HepG2 (cell line): Measurements from ENCODE around the gene KCNQ1OT1. TPM values are rescaled to one million over a fixed set of nuclear protein-coding genes. Genes with fewer than 3 reads are reported as not detected.

Experiments used
- MAF1 ChIP-seq: sonication (generic); formaldehyde crosslinking; IDR thresholded peaks from 2 replicates; pipeline ENCODE4 v1.5.0; 2020; ENCODE audit warnings: missing genetic modification reagents, borderline replicate concordance
- PCBP2 ChIP-seq: fragments of 200-400 bp; formaldehyde crosslinking; optimal IDR thresholded peaks from 2 replicates; pipeline ENCODE3; 2018; ENCODE audit warnings: low read length, low read depth; ENCODE audit not compliant: poor library complexity, severe bottlenecking
- POLR2AphosphoS2 ChIP-seq: IDR thresholded peaks from 2 replicates; pipeline ENCODE4 v1.6.1; 2011; ENCODE audit warnings: low read depth, low read length, improper control_type of control experiment
- SAP130 ChIP-seq: IDR thresholded peaks from 2 replicates; pipeline ENCODE4 v1.6.1; 2016; ENCODE audit warnings: low read depth
- SMC3 ChIP-seq: IDR thresholded peaks from 2 replicates; pipeline ENCODE4 v1.6.1; 2011; ENCODE audit warnings: low read length, improper control_type of control experiment
- TAF1 ChIP-seq: sonication (generic); formaldehyde crosslinking; IDR thresholded peaks from 2 replicates; pipeline ENCODE4 v1.4.0; 2020; ENCODE audit warnings: missing genetic modification reagents
- TOE1 ChIP-seq: sonication (generic); formaldehyde crosslinking; IDR thresholded peaks from 2 replicates; pipeline ENCODE4 v1.4.0; 2020; ENCODE audit warnings: mild to moderate bottlenecking, missing genetic modification reagents
- ZNF143 ChIP-seq: sonication (generic); formaldehyde crosslinking; IDR thresholded peaks from 2 replicates; pipeline ENCODE4 v1.4.0; 2020; ENCODE audit warnings: missing genetic modification reagents
- ZNF205 ChIP-seq: IDR thresholded peaks from 2 replicates; pipeline ENCODE4 v1.6.1; 2018; ENCODE audit warnings: missing biosample characterization, missing genetic modification reagents
- ZNF333 ChIP-seq: sonication (generic); formaldehyde crosslinking; IDR thresholded peaks from 2 replicates; pipeline ENCODE4 v1.4.0; 2020; ENCODE audit warnings: mild to moderate bottlenecking, missing genetic modification reagents, borderline replicate concordance
- ZNF724P ChIP-seq: sonication (generic); formaldehyde crosslinking; IDR thresholded peaks from 2 replicates; pipeline ENCODE4 v1.8.0; 2022; ENCODE audit warnings: missing genetic modification reagents, borderline replicate concordance
- ZNF746 ChIP-seq: sonication (generic); formaldehyde crosslinking; IDR thresholded peaks from 2 replicates; pipeline ENCODE4 v1.8.0; 2022; ENCODE audit warnings: mild to moderate bottlenecking, missing genetic modification reagents
- ZNF891 ChIP-seq: sonication (generic); formaldehyde crosslinking; IDR thresholded peaks from 2 replicates; pipeline ENCODE4 v1.5.0; 2020; ENCODE audit warnings: mild to moderate bottlenecking, missing genetic modification reagents
- polyA plus RNA-seq, 8 experiments: library from polyadenylated mRNA; depleted of rRNA in 3 of 8; stranded (reverse) in 7 of 8; unstranded in 1 of 8; fragments of >200 nt; fragmentation: Illumina TruSeq in 4 of 8; extraction: Trizol in 4 of 8; gene quantifications; 2 replicates each; pipeline versions ENCODE4 v1.2.1 to v1.2.3, GENCODE V29; 2011 to 2016; ENCODE audit warnings: low read depth in 4 of 8, missing spikeins in 1 of 8, mixed read lengths in 1 of 8; ENCODE audit not compliant: insufficient read depth in 1 of 8
- total RNA-seq, 5 experiments: library from RNA; depleted of rRNA; stranded (reverse); fragments of >200 nt; fragmentation: Illumina TruSeq; extraction: Trizol; gene quantifications; 2 replicates each; pipeline ENCODE4 v1.2.3, GENCODE V29; 2016; ENCODE audit warnings: low read depth in 1 of 5
- TF ChIP-seq, protein P1 (sequence below): sonication (generic); formaldehyde crosslinking; IDR thresholded peaks from 2 replicates; pipeline ENCODE4 v1.8.1; 2023; ENCODE audit warnings: mild to moderate bottlenecking, inconsistent platforms, moderate library complexity, missing genetic modification reagents, borderline replicate concordance
- TF ChIP-seq, protein P2 (sequence below): sonication (generic); formaldehyde crosslinking; IDR thresholded peaks from 2 replicates; pipeline ENCODE4 v1.4.0; 2020; ENCODE audit warnings: mild to moderate bottlenecking, missing genetic modification reagents
- TF ChIP-seq, protein P3 (sequence below): sonication (generic); formaldehyde crosslinking; IDR thresholded peaks from 2 replicates; pipeline ENCODE4 v1.5.1; 2020; ENCODE audit warnings: missing genetic modification reagents, mild to moderate bottlenecking, borderline replicate concordance
- TF ChIP-seq, protein P4 (sequence below): IDR thresholded peaks from 2 replicates; pipeline ENCODE4 v1.6.1; 2016

KCNQ1OT1 gene
- total and polyA plus RNA-seq, 2 of the 13 experiments (the other 11 are each of a cell fraction or from before 2014, with no cell fraction given): 1.3 to 18.9 TPM

DNA sequence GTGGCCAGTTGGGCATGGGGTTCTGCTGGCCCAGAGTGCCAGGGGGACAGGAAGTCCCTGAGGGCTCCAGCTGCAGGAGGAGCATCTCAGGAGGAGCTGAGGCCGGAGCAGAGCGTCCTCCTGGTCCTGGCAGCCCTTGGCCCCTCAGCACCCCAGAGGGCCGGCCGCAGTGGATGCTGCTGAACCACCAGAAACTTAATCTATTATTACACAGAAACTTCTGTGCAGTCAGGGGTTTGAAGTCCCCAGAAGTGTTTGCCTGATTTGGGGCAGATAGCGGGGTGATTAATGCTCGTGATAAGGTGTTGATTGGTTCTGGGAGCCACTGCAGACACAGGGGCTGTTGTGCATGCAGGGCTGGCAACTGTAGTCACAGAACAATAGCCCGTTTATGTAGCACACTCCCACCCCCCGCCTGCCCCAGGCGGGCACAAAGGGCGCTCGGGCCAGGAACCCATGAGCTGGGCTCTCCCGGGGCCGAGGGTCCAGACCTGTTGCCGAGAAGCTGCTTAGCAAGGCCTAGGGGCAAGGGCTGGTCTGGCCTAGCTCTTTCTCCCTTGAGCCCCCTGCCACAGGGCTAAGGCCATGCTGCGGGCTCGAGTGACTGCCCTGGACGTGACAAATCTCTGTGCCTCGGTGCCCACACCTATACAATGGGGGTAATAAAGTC, 29.0 kb upstream of the KCNQ1OT1 start (continued):
- TF ChIP-seq, protein P1, sequence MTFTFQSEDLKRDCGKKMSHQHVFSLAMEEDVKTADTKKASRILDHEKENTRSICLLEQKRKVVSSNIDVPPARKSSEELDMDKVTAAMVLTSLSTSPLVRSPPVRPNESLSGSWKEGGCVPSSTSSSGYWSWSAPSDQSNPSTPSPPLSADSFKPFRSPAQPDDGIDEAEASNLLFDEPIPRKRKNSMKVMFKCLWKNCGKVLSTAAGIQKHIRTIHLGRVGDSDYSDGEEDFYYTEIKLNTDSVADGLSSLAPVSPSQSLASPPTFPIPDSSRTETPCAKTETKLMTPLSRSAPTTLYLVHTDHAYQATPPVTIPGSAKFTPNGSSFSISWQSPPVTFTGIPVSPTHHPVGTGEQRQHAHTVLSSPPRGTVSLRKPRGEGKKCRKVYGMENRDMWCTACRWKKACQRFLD (CRISPR knock-in tag): no peak
- TF ChIP-seq, protein P2, sequence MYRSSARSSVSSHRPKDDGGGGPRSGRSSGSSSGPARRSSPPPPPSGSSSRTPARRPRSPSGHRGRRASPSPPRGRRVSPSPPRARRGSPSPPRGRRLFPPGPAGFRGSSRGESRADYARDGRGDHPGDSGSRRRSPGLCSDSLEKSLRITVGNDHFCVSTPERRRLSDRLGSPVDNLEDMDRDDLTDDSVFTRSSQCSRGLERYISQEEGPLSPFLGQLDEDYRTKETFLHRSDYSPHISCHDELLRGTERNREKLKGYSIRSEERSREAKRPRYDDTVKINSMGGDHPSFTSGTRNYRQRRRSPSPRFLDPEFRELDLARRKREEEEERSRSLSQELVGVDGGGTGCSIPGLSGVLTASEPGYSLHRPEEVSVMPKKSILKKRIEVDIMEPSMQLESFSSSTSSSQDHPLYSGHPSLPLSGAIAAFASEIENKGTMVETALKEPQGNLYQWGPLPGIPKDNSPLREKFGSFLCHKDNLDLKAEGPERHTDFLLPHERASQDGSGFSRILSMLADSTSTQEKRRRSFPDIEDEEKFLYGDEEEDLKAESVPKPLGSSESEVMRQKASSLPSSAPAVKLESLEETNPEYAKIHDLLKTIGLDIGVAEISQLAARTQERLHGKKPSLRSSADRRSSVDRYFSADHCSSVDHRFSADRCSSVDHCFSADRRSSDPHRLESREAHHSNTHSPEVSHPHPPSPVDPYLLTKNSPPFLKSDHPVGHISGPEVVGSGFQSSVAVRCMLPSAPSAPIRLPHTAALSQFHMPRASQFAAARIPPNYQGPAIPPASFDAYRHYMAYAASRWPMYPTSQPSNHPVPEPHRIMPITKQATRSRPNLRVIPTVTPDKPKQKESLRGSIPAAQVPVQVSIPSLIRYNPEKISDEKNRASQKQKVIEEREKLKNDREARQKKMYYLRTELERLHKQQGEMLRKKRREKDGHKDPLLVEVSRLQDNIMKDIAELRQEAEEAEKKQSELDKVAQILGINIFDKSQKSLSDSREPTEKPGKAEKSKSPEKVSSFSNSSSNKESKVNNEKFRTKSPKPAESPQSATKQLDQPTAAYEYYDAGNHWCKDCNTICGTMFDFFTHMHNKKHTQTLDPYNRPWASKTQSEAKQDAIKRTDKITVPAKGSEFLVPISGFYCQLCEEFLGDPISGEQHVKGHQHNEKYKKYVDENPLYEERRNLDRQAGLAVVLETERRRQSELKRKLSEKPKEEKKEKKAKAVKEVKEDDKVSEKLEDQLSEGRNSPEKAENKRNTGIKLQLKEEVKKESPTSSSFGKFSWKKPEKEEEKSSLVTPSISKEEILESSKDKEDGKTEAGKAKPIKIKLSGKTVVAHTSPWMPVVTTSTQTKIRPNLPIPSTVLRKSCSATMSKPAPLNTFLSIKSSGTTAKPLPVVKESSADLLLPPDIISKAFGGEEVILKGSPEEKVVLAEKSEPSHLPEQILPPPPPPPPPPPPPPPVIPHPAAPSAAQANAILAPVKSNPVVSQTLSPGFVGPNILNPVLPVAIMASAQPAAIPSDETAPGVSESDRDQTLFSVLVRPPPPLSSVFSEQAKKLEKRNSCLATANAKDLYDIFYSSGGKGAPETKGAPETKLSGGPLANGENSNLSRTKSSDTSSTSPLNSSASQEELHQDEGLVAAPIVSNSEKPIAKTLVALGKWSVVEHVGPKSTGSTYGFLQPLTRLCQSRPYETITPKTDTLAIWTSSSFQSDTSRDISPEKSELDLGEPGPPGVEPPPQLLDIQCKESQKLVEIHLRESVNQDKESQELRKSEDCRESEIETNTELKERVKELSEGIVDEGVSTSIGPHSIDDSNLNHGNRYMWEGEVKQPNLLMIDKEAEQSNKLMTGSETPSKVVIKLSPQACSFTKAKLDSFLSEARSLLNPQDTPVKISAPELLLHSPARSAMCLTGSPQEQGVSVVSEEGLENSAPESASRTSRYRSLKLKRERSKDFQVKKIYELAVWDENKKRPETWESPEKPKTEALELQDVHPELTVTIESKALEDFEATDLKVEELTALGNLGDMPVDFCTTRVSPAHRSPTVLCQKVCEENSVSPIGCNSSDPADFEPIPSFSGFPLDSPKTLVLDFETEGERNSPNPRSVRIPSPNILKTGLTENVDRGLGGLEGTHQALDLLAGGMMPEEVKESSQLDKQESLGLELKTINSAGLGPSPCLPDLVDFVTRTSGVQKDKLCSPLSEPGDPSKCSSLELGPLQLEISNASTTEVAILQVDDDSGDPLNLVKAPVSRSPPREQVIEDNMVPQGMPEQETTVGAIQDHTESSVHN: 0 out of 2 replicates have a peak, but pooled peaks have one; percentile 54
- TF ChIP-seq ZNF333 (CRISPR knock-in tag) (no peak), ZNF891 (no peak), SAP130 (CRISPR knock-in tag) (peak; percentile 71), ZNF746 (CRISPR knock-in tag) (peak; percentile 37; the same call in 1 of the 2 replicates), ZNF724P (0 out of 2 replicates have a peak, but pooled peaks have one; percentile 31), SMC3 (no peak), PCBP2 (no peak), MAF1 (CRISPR knock-in tag) (peak; percentile 71; the same call in 1 of the 2 replicates), ZNF205 (CRISPR knock-in tag) (no peak), POLR2AphosphoS2 (no peak), TAF1 (CRISPR knock-in tag) (peak; percentile 63), ZNF143 (CRISPR knock-in tag) (no peak), TOE1 (CRISPR knock-in tag) (no peak)
- TF ChIP-seq, protein P3, sequence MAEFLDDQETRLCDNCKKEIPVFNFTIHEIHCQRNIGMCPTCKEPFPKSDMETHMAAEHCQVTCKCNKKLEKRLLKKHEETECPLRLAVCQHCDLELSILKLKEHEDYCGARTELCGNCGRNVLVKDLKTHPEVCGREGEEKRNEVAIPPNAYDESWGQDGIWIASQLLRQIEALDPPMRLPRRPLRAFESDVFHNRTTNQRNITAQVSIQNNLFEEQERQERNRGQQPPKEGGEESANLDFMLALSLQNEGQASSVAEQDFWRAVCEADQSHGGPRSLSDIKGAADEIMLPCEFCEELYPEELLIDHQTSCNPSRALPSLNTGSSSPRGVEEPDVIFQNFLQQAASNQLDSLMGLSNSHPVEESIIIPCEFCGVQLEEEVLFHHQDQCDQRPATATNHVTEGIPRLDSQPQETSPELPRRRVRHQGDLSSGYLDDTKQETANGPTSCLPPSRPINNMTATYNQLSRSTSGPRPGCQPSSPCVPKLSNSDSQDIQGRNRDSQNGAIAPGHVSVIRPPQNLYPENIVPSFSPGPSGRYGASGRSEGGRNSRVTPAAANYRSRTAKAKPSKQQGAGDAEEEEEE (CRISPR knock-in tag): no peak
- TF ChIP-seq, protein P4, sequence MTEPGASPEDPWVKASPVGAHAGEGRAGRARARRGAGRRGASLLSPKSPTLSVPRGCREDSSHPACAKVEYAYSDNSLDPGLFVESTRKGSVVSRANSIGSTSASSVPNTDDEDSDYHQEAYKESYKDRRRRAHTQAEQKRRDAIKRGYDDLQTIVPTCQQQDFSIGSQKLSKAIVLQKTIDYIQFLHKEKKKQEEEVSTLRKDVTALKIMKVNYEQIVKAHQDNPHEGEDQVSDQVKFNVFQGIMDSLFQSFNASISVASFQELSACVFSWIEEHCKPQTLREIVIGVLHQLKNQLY (CRISPR knock-in tag): peak; percentile 69
